DLD1 (cell line): ENCODE data around the gene ZFAND5.

Experiments used
- in situ Hi-C: cut with HindIII; loops from 2 replicates; pipeline ENCODE4 v1.10.0; 2017; ENCODE audit warnings: low sequenced_read_pairs

ZFAND5 gene

DNA sequence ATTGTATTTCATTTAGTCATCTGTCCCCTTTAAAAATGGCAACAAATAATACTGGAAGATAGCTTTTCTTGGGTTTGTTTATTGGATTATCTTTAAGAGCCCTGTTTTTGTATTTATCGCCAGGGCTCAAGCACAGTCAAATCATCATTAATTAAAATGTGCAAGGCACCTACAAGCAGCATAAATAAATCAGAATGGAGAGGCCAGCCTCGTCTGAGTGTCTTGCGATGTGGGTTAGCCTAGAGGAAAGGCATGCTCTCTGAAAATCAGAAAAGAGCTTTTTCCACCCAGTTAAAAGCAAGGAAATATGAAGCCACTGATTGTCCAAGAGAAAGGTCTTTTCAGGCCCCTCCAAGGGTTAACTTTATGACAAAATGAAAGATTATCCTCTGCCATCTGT is 31.8 kb downstream of the ZFAND5 start:
- in situ Hi-C loops: no loop called here

DNA sequence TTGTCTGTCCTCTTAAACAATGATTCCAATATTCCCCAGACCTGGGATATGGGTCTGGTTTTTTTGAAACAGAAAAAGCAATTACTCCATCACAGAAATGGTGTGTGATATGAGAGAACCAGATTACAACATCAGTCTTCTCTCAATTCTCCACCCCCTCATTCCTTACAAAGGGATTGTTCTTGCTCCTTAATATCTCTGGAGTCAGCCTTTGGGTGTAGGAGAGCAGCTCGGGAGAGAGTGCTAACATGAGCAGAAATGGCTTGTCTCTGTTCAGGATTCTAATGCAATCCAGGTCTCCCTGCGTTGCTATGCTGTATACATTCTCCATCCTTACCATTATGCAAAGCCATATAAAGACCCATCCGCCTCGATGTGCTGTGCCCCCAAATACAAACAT is 32.7 kb downstream of the ZFAND5 start:
- in situ Hi-C loops: no loop called here

DNA sequence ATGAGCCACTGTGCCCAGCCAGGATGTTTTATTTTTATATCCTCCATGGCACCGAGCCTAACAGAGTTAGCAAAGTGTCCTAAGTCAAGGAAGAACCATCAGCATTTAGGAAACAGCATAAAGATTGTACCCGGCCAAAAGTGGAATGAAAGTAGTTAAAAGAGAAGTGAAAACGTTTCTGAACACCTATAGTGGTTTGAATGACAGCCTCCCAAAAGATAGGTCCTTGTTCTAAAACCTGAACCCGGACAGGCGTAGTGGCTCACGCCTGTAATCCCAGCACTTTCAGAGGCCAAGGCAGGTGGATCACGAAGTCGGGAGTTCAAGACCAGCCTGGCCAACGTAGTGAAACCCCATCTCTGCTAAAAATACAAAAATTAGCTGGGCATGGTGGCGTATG is 37.4 kb downstream of the ZFAND5 start:
- in situ Hi-C loops: no loop called here

DNA sequence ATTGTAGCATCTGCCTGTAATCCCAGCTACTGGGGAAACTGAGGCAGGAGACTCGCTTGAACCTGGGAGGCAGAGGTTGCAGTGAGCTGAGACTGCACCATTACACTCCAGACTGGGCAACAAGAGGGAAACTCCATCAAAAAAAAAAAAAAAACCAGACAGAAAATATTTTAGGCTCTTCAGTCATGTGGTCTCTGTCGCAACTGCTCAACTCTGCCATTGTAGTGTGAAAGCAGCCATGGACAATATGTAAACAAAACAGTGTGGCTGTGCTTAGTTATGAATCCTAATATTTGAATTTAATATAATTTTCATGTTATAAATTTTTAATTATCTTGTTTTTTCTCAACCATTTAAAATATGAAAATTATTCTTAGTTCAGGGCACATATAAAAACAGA is 38.4 kb downstream of the ZFAND5 start:
- in situ Hi-C loops: no loop called here

DNA sequence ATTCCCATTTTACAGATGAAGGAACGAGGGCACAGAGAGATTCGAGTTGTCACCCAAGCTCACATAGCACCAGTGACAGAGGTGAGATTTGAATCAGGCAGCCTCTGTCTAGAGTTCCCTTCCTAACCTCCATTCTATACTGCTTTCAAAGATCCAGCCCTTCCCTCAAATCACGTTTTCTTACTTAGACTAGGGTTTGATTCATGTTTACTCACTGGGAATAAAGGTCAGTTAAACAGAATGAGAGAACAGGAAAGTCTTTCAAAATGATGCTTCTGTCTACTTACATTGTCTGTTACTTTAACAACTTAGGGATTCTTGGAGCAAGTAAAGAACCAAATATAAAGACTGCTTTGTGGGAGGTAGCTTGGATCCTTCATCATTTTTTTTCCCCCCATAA is 40.0 kb downstream of the ZFAND5 start:
- in situ Hi-C loops: no loop called here

DNA sequence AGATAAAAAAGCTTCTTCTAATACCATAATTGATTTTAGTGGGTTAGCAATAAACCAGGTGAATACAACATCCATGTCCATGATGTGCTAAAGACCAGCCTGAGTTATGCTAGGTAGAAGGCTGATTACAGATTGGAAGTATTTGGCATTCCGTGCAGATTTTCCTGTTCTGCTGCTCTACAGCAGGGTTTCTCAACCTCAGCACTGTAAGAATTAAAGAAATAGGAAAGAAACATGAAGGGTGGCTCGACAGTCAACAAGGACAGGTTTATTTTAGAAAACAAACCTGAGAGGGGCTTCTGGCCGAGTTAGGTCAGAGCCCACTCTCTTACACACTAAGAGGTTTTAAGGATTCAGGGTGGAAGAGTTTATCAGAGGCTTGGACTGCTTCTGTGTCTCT is 42.3 kb downstream of the ZFAND5 start:
- in situ Hi-C loops: no loop called here

DNA sequence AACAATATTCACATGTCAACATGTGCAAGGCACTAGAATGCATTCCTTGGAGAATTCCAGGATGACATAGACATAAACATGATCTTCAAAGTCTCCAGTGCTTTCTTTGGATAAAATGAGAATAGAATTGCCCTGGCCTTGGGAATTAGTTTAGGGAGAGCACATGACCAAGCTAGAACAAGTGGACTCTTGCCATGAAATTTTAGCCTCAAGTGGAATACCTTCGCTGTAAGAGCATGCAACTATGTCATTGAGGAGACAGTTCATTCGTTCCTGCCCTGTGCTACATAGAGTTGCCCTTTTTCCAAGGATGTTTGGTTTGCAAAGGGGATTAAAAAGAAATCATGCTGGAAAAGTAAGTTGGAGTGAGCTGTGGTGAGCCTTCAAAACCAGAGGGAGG is 42.7 kb downstream of the ZFAND5 start:
- in situ Hi-C loops: no loop called here

DNA sequence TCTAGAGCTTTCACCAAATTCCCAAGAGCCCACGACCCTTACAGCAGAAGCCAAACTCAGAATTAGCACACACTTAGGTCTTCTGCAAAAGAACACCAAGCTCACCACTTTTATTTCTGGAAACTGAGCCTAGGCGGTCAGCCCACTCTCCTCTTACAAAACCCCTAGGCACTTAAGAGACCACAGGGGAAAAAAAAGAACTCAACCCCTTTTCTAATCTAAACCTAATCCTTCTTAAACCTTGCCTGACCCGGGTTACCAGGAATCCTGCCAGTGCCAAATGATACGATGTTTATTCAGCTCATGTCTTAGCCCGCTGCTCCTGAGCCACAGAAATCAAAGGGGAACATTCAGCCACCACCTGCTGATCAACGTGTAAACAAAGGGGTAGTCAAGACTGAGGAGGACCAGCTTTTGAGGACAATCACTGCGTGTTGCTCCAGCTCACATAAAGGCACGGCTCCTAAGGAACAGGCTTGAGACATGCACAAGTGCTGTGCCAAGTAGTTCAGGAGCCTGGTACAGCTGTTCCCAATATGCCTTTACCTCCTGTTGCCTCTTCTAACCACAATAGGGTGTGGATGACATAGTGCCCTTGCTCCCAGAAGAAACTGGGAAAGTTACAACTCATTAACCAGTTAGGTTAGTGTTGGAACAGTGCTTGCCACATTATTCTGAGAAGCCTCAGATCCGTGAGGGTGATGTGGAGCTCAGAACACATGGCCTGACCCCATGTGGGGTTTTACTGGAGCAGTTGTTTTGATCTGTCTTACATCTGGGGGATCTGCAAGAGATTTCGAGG is 49.3 kb downstream of the ZFAND5 start:
- in situ Hi-C loops: no loop called here

DNA sequence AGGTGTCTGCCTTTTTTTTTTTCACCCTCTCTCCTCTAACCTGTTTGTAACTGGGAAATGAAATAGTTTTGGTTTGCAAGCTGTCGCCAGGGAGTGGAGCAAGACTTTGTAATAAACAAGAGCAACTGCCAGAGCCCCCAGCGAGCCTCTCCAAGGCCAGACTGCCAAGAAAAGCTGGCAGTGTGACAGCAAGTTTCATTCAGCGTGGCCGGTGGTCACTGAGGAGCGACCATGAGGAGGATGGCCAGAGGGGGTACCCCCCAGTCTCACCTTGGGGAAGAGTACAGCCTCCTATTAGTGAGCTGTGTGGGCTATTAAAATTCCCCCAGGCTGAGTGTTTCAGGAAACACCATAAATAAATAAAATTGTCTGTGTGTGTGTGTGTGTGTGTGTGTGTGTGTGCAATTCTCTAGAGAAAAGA is 49.9 kb downstream of the ZFAND5 start:
- in situ Hi-C loops: no loop called here

DNA sequence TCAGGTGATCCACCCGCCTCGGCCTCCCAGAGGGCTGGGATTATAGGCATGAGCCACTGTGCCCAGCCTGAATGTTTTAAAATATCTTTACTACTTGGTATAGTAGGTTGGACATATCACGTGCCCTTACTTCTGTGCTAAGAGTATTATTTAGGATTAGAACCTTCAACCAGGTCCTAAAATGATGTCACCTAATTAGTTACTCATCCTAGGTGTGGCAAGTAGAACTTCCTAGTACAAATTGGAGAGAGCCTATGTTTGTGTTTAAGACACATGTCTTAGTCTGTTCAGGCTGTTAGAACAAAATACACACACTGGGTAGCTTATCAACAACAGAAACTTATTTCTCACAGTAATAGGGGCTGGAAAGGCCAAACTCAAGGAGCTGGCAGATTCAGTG is 51.5 kb downstream of the ZFAND5 start:
- in situ Hi-C loops: no loop called here

DNA sequence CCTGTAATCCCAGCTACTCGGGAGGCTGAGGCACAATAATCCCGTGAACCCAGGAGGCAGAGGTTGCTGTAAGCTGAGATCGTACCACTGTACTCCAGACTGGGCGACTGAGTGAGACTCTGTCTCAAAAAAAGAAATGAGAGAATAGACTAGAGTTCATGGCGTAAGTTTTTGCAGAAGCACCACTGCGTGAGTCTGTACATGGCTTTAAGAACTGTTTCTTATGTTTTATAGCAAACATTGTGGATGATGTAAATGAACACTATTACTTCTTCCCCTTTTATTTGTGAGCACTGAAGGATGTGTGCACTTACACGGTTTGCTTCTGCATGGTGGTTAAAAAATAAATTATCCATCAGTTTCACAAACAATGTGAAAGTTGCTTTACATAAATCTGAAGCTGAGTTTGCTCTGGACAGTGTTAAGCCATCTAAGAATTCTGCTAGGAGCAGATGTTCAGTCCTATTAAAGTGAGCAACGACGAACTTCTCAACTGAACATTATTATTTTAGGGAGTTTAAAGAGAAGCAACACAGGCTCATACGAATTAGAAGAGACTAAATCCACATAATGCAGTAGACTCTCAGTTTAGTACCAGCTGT is 52.5 kb downstream of the ZFAND5 start:
- in situ Hi-C loops: no loop called here

DNA sequence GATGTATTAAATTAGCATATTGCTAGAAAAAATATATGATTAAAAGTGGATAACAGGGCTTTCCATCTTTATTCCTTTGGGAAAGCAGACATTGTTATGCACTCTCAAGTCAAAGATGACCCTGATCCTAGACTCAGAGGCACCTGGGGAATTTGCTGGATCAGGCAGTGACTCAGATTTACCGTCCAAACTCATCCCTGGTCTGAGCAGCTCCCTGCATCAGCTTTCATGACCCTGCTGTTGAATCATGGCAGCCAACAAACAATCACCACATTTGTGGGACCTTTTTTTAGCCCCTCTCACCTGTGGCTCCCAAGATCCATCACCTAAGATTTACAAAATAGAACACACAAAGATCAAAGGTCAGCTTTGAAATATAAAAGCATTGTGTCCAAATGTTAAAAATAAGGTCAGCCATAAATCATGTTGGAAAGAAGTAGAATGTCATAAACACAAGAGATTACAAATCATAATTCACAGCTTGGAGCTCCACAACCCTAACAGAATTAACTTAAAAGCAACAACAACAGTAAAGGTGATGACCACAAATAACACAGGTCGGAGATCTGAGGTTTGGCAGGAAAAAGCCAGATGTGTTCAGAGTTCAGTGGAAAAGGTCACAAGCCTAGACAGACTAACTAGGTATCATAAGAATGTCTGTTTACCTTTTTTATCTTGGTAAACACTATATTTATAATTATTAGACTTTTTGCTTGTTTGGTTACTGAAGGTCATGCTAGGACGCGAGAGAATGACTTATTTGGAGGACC is 55.5 kb downstream of the ZFAND5 start:
- in situ Hi-C loops: no loop called here

DNA sequence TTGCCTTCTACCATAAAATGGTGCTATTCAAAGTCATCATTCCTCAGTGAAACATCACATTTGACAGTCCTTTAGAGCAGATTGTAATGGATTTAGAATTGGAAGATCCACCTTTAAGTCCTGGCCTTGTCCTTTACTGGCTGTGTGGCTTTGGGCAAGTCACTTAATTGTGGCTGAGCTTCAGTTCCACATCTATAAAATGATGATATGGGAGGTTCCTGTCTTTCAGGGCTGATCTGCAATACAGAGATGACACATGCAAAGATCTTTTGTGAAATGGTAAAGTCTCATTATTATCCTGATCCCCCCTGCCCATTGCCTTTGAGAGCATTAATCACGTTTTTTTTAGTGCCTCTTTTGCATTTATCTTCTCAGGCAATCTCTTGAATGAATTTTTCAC is 58.2 kb downstream of the ZFAND5 start:
- in situ Hi-C loops: no loop called here

DNA sequence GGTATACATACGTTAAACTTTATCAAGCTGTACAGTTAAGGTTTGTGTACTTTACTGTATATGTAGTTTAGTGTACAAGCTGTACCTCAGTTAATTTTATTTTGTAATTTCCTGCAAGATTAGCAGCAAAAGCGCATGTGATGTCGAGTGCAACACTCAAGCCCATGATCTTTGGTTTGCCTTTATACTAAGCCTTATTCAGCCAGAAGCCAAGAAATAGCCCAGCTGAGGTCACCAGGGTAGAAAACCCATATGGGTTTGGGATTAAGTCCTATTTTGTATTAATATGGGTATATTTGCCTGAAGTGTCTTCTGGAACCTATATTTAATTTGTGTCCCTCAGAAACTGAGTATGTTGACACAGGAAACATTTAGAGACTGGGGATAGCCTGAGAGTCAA is 59.3 kb downstream of the ZFAND5 start:
- in situ Hi-C loops: no loop called here

DNA sequence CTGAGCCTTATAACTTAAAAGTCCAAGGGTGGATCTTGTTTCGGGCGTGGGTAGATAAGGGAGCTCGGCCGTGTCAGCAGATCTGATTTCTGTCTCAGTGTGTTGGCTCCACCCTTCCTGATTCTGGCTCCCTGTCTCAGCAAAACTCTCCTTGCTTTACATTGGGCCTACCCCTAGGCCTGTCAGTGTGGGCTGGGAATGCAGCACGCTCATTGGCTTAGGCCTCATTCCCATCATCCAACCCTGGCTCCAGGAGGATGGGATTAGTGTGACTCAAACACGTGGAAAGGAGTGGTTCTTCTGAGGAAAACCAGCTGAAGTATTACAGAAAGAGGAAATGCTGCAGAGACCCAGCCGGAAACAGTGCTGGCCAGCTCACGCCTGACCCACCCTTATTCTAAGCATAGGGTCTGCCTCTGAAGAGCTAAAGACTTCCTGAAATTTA is 59.9 kb downstream of the ZFAND5 start:
- in situ Hi-C loops: no loop called here

DNA sequence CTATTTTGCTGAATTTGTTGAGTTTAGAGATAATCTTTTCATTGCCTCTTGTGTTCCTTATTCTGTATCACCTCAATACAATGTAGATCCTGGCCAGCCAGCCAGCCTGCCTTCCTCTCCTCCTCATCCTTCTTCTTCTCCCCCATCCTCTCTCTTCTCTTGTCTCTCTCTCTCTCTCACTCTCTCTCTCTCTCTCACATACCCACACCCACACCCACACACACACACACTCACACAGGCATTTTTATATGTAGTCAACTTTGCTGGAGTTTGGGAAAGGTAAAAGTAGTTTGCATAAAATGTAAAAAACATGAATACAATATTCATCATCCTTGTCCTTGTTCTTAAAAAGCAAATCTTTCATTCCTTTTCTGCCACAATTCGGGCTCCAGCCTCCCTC is 60.5 kb downstream of the ZFAND5 start:
- in situ Hi-C loops: no loop called here
